Effector memory CD4-positive, alpha-beta T cell (primary cell): ENCODE data around the gene LSP1.

ENCODE experiments used
- DNase-seq, 3 donors: peaks; one replicate each; pipeline ENCODE4 v3.0.0-alpha.2; 2020
- H3K27ac ChIP-seq: 2 replicates; pipeline ENCODE4 v1.7.0; 2013; ENCODE audit warnings: mild to moderate bottlenecking, low read length, moderate library complexity; ENCODE audit not compliant: insufficient read depth, poor library complexity, severe bottlenecking
- H3K27me3 ChIP-seq: replicated peaks from 2 replicates; pipeline ENCODE4 v1.7.0; 2013; ENCODE audit warnings: mild to moderate bottlenecking, low read length; ENCODE audit not compliant: insufficient read depth, control insufficient read depth, poor library complexity, severe bottlenecking
- H3K36me3 ChIP-seq: 2 replicates; pipeline ENCODE4 v1.7.0; 2013; ENCODE audit warnings: mild to moderate bottlenecking, low read length, moderate library complexity; ENCODE audit not compliant: control insufficient read depth, insufficient read depth
- H3K4me1 ChIP-seq: 2 replicates; pipeline ENCODE4 v1.7.0; 2013; ENCODE audit warnings: low read length, mild to moderate bottlenecking; ENCODE audit not compliant: control insufficient read depth, insufficient read depth, poor library complexity, severe bottlenecking
- H3K4me3 ChIP-seq: 2 replicates; pipeline ENCODE4 v1.7.0; 2013; ENCODE audit warnings: low read length, low read depth, mild to moderate bottlenecking; ENCODE audit not compliant: insufficient read depth, poor library complexity, severe bottlenecking
- H3K9me3 ChIP-seq: 2 replicates; pipeline ENCODE4 v1.7.0; 2013; ENCODE audit warnings: mild to moderate bottlenecking, low read length, moderate library complexity; ENCODE audit not compliant: control insufficient read depth

LSP1 gene

DNA sequence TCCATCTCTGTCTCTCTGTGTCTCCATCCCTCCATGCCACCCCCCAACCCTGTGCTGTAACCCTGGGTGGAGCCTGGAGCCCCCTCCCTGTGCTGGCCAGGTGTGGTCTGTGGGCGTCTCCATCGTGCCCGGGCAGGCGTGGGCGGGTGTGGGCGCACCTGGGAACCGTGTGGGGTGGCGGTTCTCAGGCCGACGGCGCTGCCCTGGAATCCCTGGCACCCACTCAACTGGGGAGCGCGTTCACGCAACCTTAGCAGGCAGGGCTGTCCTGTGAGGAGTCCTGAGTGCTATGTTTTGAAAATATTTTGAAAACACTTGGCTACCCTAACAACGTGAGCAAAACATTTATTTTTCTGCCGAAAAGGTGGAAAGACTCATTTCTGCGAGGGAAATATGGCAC lies 71.3 kb downstream of the LSP1 start:
- no peaks in the 10 kb centered on the region for H3K9me3 ChIP-seq
- DNase-seq, result no peak
- H3K27me3 ChIP-seq, result no peaks in the 10 kb centered on the region
- H3K36me3 ChIP-seq, result no peaks in the 10 kb centered on the region
- no peak overlapping the region for H3K4me3 ChIP-seq
- no peak overlapping the region for H3K27ac ChIP-seq
- H3K4me1 ChIP-seq, result no peaks in the 10 kb centered on the region

DNA sequence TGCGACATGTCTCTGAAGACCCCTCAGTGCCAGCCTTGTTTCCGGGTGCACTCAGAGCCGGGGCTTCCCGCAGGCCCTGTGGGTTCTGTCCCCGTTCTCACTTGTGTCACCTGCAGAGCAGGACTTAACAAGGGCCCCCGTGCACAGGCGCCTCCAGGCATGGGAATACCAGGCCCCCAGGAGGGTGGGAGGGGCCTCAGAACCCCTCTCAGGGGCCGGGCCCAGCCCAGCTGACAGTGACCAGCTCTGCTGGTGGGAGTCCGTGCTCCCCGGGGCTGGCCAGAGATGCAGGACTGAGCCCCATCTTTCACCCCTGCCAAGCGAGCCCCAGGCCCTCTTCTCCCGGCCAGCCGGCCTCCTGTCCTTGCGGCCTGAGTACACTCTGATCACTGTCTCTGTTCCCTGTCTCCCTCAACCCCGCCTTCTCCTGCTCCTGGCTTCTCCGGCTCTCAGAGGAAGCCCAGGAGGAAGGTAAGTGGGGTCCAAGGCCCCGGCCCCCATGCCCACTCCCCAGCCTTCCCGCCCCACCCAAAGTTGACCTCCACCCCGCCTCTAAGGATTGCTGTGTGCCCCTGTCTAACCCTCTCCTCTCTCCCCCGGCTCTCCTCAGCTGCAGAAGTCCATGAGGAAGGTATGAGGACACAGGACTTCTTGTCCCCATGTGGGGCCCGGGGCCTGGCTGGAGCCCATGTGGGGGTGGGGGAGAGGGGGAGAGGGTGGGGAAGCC lies 71.9 kb downstream of the LSP1 start:
- no peaks in the 10 kb centered on the region for H3K36me3 ChIP-seq
- no peaks in the 10 kb centered on the region for H3K4me1 ChIP-seq
- no peaks in the 10 kb centered on the region for H3K9me3 ChIP-seq
- H3K27ac ChIP-seq, result no peak overlapping the region
- H3K4me3 ChIP-seq, result no peak overlapping the region
- H3K27me3 ChIP-seq, result no peaks in the 10 kb centered on the region
- no peak for DNase-seq

DNA sequence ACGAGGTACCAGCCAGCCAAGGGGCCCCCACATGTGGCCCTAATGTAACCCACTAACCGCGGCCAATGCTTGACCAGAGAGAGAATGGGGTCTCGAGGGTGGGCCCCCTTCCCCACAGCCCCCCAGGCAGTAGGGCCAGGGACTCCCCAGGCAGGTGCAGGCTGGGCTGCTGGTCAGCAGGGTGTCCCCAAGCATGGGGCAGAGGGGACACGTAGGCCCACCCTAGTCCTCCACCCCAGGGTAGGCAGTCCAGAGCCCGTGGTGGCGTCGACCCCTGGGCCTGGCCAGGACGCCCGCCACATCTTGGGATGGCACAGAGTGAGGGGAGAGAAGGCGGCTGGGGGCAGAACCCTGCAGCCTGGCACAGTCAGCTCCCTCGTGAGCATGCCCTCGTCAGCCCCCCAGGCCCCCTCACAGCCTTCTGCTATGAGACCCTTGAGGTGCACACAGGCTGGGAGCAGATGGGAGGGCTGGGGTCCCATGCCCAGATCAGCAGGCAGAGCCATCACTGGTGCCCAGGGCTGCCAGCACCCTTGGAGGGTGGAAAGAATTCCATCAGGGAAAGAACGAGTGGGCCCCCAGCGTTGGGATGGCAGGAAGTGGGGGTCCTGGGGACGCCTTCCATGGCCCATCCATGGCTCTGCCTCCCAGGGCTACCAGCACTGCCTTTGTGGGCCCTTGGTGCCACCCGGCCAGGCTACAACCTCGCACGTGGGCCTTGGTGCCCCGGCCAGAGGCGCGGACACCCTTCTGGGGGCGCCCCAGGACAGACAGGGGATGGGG lies 72.7 kb downstream of the LSP1 start:
- H3K27me3 ChIP-seq, result no peaks in the 10 kb centered on the region

DNA sequence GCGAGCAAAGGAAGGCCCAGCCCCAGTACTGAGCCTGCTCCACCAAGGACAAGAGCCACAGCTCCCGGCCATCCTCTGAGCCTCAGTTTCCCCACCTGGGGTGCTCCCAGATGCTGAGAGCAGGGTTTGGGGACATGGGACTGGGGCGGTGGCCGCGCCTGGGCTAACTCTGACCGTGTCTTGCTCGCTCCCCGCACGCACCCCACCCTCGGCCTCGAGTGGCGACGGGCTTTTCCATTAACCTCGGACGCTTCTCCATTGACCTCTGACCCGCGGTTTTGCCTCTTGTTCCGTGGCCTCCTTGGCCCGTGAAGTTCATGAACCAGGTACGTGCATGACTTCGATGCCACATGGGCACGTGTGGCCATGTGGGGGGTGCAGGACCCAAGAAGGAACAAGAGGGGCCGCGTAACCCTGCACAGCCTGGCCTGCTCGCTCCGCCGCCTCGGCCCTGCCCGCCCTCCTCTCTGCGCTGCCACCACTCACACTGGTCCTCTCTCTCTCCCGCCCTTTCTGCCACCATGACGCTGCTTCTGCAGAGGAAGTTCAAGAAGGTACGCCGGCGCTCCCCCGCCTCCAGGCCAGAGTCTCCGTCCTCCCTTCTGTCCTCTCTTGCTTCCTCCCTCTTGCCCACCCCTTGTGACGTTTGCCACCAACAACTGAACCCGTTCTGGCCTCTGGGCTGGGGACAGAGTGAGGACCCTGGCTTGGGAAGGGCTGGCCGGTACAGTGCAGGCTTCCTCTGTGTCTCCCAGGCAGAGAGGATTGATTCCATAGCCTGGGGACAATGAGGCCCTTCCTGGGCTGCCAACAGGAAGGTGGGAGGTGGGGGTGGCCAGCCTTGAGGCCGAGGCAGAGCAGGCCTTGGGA lies 73.5 kb downstream of the LSP1 start:
- H3K4me3 ChIP-seq, result no peak overlapping the region
- DNase-seq, result no peak
- no peaks in the 10 kb centered on the region for H3K36me3 ChIP-seq
- no peaks in the 10 kb centered on the region for H3K9me3 ChIP-seq
- H3K27ac ChIP-seq, result no peak overlapping the region
- no peaks in the 10 kb centered on the region for H3K4me1 ChIP-seq
- no peaks in the 10 kb centered on the region for H3K27me3 ChIP-seq

More for the DNA sequence above, 72.7 kb downstream of the LSP1 start:
- no peaks in the 10 kb centered on the region for H3K36me3 ChIP-seq
- no peak overlapping the region for H3K4me3 ChIP-seq
- no peak for DNase-seq
- H3K27ac ChIP-seq, result no peak overlapping the region
- no peaks in the 10 kb centered on the region for H3K9me3 ChIP-seq
- H3K4me1 ChIP-seq, result no peaks in the 10 kb centered on the region

DNA sequence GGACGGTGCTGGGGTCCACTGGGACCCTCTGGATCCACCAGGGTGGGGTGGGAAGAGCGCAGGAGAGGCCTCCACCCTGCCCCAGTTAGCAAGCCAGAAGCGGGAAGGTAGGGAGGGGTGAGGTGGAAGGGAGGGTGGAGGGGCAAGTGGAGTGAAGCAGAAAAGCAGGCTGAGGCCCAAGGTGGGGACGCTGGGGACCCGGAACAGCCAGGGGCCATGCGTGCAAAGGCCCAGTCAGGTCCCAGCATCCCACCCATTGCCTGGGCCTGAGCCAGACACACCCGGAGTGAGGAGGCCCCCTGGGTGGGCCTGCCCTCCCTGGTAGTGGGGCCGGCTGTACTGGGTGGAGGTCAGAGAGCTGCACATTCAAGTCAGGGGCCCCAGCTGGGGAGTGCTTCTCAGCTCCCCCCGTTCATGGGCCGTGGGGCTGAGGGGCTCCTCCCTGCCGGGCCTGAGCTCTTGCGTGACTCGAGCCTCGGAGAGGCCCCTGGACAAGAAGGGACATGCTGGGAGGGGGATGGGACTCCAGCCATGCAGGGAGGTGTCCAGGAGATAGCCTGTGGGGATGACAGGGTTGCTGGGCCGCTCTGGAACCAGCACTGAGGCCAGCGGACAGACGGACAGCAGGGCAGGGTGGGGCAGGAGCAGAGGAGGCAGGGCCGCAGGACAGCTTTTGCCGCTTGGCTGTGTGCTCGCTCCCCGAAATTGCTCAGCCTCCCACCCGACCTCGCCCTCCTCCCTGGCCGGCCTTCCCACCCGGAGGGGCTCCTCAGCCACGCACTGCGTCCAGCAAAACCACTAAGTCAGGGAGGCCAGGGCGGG lies 74.4 kb downstream of the LSP1 start:
- DNase-seq, result no peak
- H3K27me3 ChIP-seq, result no peaks in the 10 kb centered on the region

DNA sequence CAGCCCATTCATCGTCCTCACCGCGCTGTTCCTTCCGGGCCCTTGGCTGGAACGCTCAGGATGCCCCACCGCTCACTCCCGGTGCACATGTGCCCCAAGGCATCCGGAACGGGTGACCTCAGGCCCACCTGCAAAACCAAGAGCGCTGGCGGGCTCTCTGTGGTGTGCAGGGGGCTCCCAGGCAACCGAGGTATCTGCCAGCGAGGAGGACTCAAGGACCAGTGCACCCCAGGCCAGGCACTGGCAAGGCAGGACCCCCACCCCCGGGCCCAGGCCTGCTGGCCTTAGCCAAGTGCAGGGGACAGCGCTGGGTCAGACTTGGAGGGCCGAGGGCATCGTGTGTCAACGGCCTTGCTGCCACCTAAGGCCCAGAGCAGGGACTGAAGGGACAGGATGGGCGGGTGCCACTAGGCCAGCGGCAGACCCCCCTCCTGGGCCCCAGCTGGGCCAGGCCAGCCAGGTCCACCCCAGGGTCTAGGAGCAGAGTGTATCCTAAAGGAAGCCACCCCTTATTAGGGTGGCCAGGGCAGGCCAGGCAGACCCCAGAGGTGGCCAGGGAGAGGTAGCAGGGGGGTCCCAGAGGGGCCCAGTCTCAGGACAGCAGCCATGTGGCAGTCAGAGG lies 75.1 kb downstream of the LSP1 start:
- no peaks in the 10 kb centered on the region for H3K4me1 ChIP-seq
- no peak for DNase-seq
- H3K9me3 ChIP-seq, result no peaks in the 10 kb centered on the region
- H3K27ac ChIP-seq, result no peak overlapping the region
- H3K27me3 ChIP-seq, result no peaks in the 10 kb centered on the region
- no peaks in the 10 kb centered on the region for H3K36me3 ChIP-seq
- no peak overlapping the region for H3K4me3 ChIP-seq

More for the DNA sequence above, 74.4 kb downstream of the LSP1 start:
- H3K36me3 ChIP-seq, result no peaks in the 10 kb centered on the region
- no peak overlapping the region for H3K4me3 ChIP-seq
- H3K27ac ChIP-seq, result no peak overlapping the region
- H3K9me3 ChIP-seq, result no peaks in the 10 kb centered on the region
- H3K4me1 ChIP-seq, result no peaks in the 10 kb centered on the region

DNA sequence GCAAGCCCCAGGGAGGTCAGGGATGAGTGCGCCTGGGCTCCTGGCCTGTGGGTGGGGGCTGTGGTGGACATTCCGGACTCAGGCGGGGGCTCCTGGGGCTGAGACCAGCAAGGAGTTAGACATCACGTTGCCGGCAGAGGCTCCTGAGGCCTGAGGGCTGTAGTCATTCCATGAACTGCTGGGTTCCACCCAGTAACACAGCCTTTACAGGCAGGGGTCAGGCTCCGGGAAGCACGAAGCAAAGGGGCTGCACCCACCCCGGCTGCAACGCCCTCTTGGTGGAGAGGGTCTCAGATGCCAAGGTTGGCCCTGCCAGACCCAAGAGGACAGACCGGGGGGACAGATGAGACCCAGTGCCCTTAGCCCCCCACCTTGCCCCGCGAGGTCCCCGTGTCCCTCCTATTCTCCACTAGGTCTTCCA lies 75.6 kb downstream of the LSP1 start:
- no peaks in the 10 kb centered on the region for H3K4me1 ChIP-seq
- no peaks in the 10 kb centered on the region for H3K27me3 ChIP-seq
- H3K36me3 ChIP-seq, result no peaks in the 10 kb centered on the region
- no peak for DNase-seq
- H3K4me3 ChIP-seq, result no peak overlapping the region
- H3K9me3 ChIP-seq, result no peaks in the 10 kb centered on the region
- H3K27ac ChIP-seq, result no peak overlapping the region

DNA sequence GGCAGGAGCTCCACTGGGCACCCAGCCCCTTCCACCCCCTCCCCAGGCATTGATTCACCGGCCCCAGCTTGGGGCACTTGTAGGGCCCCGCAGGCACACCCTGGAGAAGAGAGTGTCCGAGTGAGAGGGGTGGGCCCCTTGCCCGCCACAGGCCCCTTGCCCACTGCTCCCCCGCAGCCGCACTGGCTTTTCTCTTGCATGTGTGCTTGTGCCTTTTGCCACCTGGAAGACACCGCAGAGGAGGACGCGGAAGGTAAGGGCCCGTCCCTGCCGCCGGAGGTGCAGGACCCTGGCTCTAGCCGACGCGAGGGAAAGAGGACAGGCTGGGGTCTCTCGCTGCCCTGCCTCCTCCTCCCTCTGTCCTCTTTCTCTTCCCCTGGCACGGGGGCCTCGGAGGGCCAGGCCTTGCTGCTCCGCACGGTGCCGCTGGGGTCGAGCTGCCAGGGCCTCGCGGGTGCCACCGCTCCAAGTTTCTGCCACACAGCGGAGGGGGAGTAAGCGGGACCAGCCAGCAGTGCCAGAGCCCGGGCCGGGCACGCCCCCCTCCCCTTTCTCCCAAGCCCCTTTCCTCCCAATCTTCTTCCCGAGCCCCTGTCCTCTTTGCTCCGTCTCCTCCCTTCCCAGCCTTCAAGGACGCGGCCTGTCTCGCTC lies 76.1 kb downstream of the LSP1 start:
- Histone ChIP-seq H3K27me3 (no peaks in the 10 kb centered on the region), H3K9me3 (no peaks in the 10 kb centered on the region), H3K27ac (no peak overlapping the region), H3K4me1 (no peaks in the 10 kb centered on the region), H3K4me3 (no peak overlapping the region), H3K36me3 (no peaks in the 10 kb centered on the region)
- no peak for DNase-seq
